Tibial nerve (tissue), 4 donors: ENCODE results near the gene ALDH3B1. TPM values are rescaled to one million over a fixed set of nuclear protein-coding genes. Genes with fewer than 3 reads are reported as not detected.

Experiments
- DNase-seq, 2 donors: peaks; one replicate each; pipeline ENCODE4 v3.0.0-alpha.2; 2019; ENCODE audit warnings: low spot score in 2 of 2
- H3K27ac ChIP-seq, 4 donors: fragments of 200-600 bp; sonication (generic) in 3 of 4; one replicate each; pipeline ENCODE4 v1.5.1; 2017 to 2019; ENCODE audit warnings: mild to moderate bottlenecking in 1 of 4
- H3K27me3 ChIP-seq, 2 donors: fragments of 200-600 bp; sonication (generic) in 1 of 2; one replicate each; pipeline versions ENCODE4 v1.5.1 to v1.6.0; 2017 to 2019
- H3K36me3 ChIP-seq, 3 donors: fragments of 200-600 bp; sonication (generic); one replicate each; pipeline ENCODE4 v1.5.1; 2018 to 2019
- H3K4me1 ChIP-seq, 4 donors: fragments of 200-600 bp; sonication (generic) in 3 of 4; one replicate each; pipeline ENCODE4 v1.5.1; 2017 to 2019
- H3K4me3 ChIP-seq, 4 donors: fragments of 200-600 bp; sonication (generic) in 3 of 4; one replicate each; pipeline ENCODE4 v1.5.1; 2017 to 2019; ENCODE audit warnings: mild to moderate bottlenecking in 1 of 4, moderate library complexity in 1 of 4
- H3K9me3 ChIP-seq, 4 donors: fragments of 200-600 bp; sonication (generic) in 3 of 4; one replicate each; pipeline ENCODE4 v1.5.1; 2017 to 2019
- EP300 ChIP-seq, 2 donors: sonication (generic); formaldehyde crosslinking; IDR thresholded peaks; one replicate each; pipeline ENCODE4 v1.6.1; 2017; ENCODE audit warnings: antibody characterized with exemption in 2 of 2, mild to moderate bottlenecking in 1 of 2
- POLR2A ChIP-seq, 2 donors: fragments of 450-650 bp; IDR thresholded peaks; one replicate each; pipeline ENCODE4 v1.6.1; 2017; ENCODE audit warnings: antibody characterized with exemption in 2 of 2, mild to moderate bottlenecking in 2 of 2, moderate library complexity in 2 of 2
- WGBS, 2 donors: methylation state at CpG; one replicate each; pipeline ENCODE4 v1.1.5; 2018; 5-methylcytosine and 5-hydroxymethylcytosine counted together
- total RNA-seq, 4 donors: library from RNA; depleted of rRNA; stranded (reverse); fragments of >200 nt; gene quantifications; one replicate each; pipeline ENCODE4 v1.1.0, GENCODE V29; 2016
- TF ChIP-seq, protein P1 (sequence below), 5 experiments: fragments of 200-600 bp in 3 of 5; fragments of 450-650 bp in 2 of 5; sonication (generic) in 3 of 5; IDR thresholded peaks; one replicate each; pipeline ENCODE4 v1.5.1; 2016 to 2019; ENCODE audit warnings: antibody characterized with exemption in 5 of 5, mild to moderate bottlenecking in 3 of 5, moderate library complexity in 2 of 5

Gene ALDH3B1
- total RNA-seq, 4 donors from 2014 or later = 80.4 to 137 (median 91.8) TPM

GRCh38 chr11:68004551-68005335 lies 5.4 kb upstream of the ALDH3B1 start:
- Histone ChIP-seq H3K27me3 (no peaks in the 10 kb centered on the region), H3K36me3 (no peaks in the 10 kb centered on the region), H3K4me3 (peak overlapping the region in 3 of 4 donors; percentile 68 to 89 (median 85)), H3K4me1 (peaks cover 0 to 38% (median 20%) of the 10 kb centered on the region in 4 donors), H3K9me3 (no peaks in the 10 kb centered on the region), H3K27ac (peak overlapping the region in 3 of 4 donors; percentile 62 to 89 (median 83))
- DNase-seq = no peak
- TF ChIP-seq, protein P1, sequence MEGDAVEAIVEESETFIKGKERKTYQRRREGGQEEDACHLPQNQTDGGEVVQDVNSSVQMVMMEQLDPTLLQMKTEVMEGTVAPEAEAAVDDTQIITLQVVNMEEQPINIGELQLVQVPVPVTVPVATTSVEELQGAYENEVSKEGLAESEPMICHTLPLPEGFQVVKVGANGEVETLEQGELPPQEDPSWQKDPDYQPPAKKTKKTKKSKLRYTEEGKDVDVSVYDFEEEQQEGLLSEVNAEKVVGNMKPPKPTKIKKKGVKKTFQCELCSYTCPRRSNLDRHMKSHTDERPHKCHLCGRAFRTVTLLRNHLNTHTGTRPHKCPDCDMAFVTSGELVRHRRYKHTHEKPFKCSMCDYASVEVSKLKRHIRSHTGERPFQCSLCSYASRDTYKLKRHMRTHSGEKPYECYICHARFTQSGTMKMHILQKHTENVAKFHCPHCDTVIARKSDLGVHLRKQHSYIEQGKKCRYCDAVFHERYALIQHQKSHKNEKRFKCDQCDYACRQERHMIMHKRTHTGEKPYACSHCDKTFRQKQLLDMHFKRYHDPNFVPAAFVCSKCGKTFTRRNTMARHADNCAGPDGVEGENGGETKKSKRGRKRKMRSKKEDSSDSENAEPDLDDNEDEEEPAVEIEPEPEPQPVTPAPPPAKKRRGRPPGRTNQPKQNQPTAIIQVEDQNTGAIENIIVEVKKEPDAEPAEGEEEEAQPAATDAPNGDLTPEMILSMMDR (IDR thresholded peaks at IDR 0.05) = no peak
- TF ChIP-seq POLR2A (IDR thresholded peaks at IDR 0.05) = no peak
- no peak for TF ChIP-seq EP300 (IDR thresholded peaks at IDR 0.05)
- 79 to 81% methylated on average over 12 to 14 of the region's 14 CpGs for WGBS, 2 donors

GRCh38 chr11:68006606-68007166 lies 3.4 kb upstream of the ALDH3B1 start:
- 94 to 97% methylated on average over 7 of the region's 7 CpGs for WGBS, 2 donors
- Histone ChIP-seq H3K27me3 (no peaks in the 10 kb centered on the region), H3K4me1 (peaks cover 0 to 57% (median 36%) of the 10 kb centered on the region in 4 donors)

GRCh38 chr11:68007498-68008380 lies 2.4 kb upstream of the ALDH3B1 start:
- no peak overlapping the region for H3K4me3 ChIP-seq
- TF ChIP-seq, protein P1 (IDR thresholded peaks at IDR 0.05) = no peak
- TF ChIP-seq EP300 (IDR thresholded peaks at IDR 0.05) (no peak), POLR2A (IDR thresholded peaks at IDR 0.05) (no peak)
- DNase-seq = no peak

More at GRCh38 chr11:68006606-68007166, 3.4 kb upstream of the ALDH3B1 start:
- TF ChIP-seq, protein P1 (IDR thresholded peaks at IDR 0.05) = no peak
- TF ChIP-seq POLR2A (IDR thresholded peaks at IDR 0.05) = no peak
- no peak for TF ChIP-seq EP300 (IDR thresholded peaks at IDR 0.05)
- Histone ChIP-seq H3K9me3 (no peaks in the 10 kb centered on the region), H3K27ac (peak overlapping the region in 1 of 4 donors; percentile 98), H3K4me3 (no peak overlapping the region), H3K36me3 (no peaks in the 10 kb centered on the region)
- no peak for DNase-seq

GRCh38 chr11:68008381-68009337 lies 1.5 kb upstream of the ALDH3B1 start:
- whole genome bisulfite sequencing, 2 donors = 68 to 72% methylated on average over 18 to 24 of the region's 27 CpGs

More at GRCh38 chr11:68007498-68008380, 2.4 kb upstream of the ALDH3B1 start:
- Histone ChIP-seq H3K9me3 (no peaks in the 10 kb centered on the region), H3K36me3 (no peaks in the 10 kb centered on the region), H3K27ac (peak overlapping the region in 3 of 4 donors; percentile 95 to 98 (median 98)), H3K27me3 (no peaks in the 10 kb centered on the region), H3K4me1 (peaks cover 0 to 64% (median 47%) of the 10 kb centered on the region in 4 donors)
- WGBS, 2 donors = 85 to 86% methylated on average over 12 to 13 of the region's 16 CpGs

More at GRCh38 chr11:68008381-68009337, 1.5 kb upstream of the ALDH3B1 start:
- DNase-seq = no peak
- Histone ChIP-seq H3K27ac (peak overlapping the region; percentile 93 to 98 (median 96)), H3K36me3 (no peaks in the 10 kb centered on the region), H3K4me1 (peaks cover 0 to 66% (median 55%) of the 10 kb centered on the region in 4 donors), H3K4me3 (no peak overlapping the region), H3K9me3 (no peaks in the 10 kb centered on the region), H3K27me3 (no peaks in the 10 kb centered on the region)
- TF ChIP-seq, protein P1 (IDR thresholded peaks at IDR 0.05) = no peak
- no peak for TF ChIP-seq EP300 (IDR thresholded peaks at IDR 0.05)
- no peak for TF ChIP-seq POLR2A (IDR thresholded peaks at IDR 0.05)
